Transverse colon (tissue), 4 donors: Measurements from ENCODE around the gene CLIC5. TPM values are rescaled to one million over a fixed set of nuclear protein-coding genes. Genes with fewer than 3 reads are reported as not detected.

Experiments used
- DNase-seq: peaks from one replicate; pipeline ENCODE4 v3.0.0-alpha.2; 2019
- H3K27ac ChIP-seq, 4 donors: fragments of 200-600 bp; sonication (generic); 2 replicates each; pipeline ENCODE4 v1.5.1; 2016 to 2018; ENCODE audit warnings: inconsistent platforms in 4 of 4
- H3K27me3 ChIP-seq: fragments of 200-600 bp; sonication (generic); 2 replicates; pipeline ENCODE4 v1.5.1; 2017; ENCODE audit warnings: inconsistent platforms
- H3K36me3 ChIP-seq, 4 donors: fragments of 200-600 bp; sonication (generic); 2 replicates each; pipeline ENCODE4 v1.5.1; 2017 to 2019; ENCODE audit warnings: inconsistent platforms in 4 of 4
- H3K4me1 ChIP-seq, 4 donors: fragments of 200-600 bp; sonication (generic); 2 replicates each; pipeline ENCODE4 v1.5.1; 2017 to 2020; ENCODE audit warnings: inconsistent platforms in 4 of 4
- H3K4me3 ChIP-seq, 4 donors: fragments of 200-600 bp; sonication (generic); 1 replicate in 1 of 4; 2 replicates in 3 of 4; pipeline versions ENCODE4 v1.5.1 to v1.6.1; 2017 to 2019; ENCODE audit warnings: inconsistent platforms in 4 of 4
- H3K9me3 ChIP-seq, 2 donors: fragments of 200-600 bp; sonication (generic); 2 replicates each; pipeline ENCODE4 v1.5.1; 2017 to 2019; ENCODE audit warnings: inconsistent platforms in 2 of 2
- EP300 ChIP-seq: sonication (generic); formaldehyde crosslinking; IDR thresholded peaks from one replicate; pipeline ENCODE4 v1.6.1; 2017; ENCODE audit warnings: antibody characterized with exemption, low read depth
- POLR2A ChIP-seq: fragments of 450-650 bp; IDR thresholded peaks from one replicate; pipeline ENCODE4 v1.6.1; 2016; ENCODE audit warnings: antibody characterized with exemption, mild to moderate bottlenecking, moderate library complexity
- POLR2AphosphoS5 ChIP-seq, 3 donors: sonication (generic); formaldehyde crosslinking; IDR thresholded peaks; one replicate each; pipeline ENCODE4 v1.6.1; 2016; ENCODE audit warnings: antibody characterized with exemption in 3 of 3
- WGBS, 2 donors: methylation state at CpG; one replicate each; pipeline ENCODE4 v1.1.5; 2018; ENCODE audit warnings: low coverage in 1 of 2; 5-methylcytosine and 5-hydroxymethylcytosine counted together
- in situ Hi-C, 4 donors: fragments of 200-750 bp; cut with MboI; loops; one replicate each; pipeline versions ENCODE4 v1.15.0 to v1.15.1; 2017; ENCODE audit warnings: low sequenced_read_pairs in 3 of 4, low pct_ligation_motif_present in 1 of 4, low pct_unique_long_range_greater_than_20kb in 1 of 4
- intact Hi-C: fragments of 100-400 bp; cut with DNase I; formaldehyde crosslinking; loops from one replicate; pipeline ENCODE4 v1.15.1; 2023; ENCODE audit warnings: low total_unique reads
- total RNA-seq, 4 donors: library from RNA; depleted of rRNA; stranded (reverse); fragments of >200 nt; gene quantifications; one replicate each; pipeline ENCODE4 v1.1.0, GENCODE V29; 2016
- TF ChIP-seq, protein P1 (sequence below), 5 experiments: fragments of 200-600 bp in 3 of 5; fragments of 450-650 bp in 2 of 5; sonication (generic) in 3 of 5; IDR thresholded peaks; 1 replicate in 2 of 5; 2 replicates in 3 of 5; pipeline ENCODE4 v1.5.1; 2016 to 2017; ENCODE audit warnings: antibody characterized with exemption in 5 of 5, inconsistent platforms in 3 of 5, mild to moderate bottlenecking in 2 of 5, moderate library complexity in 1 of 5

The CLIC5 gene
- total RNA-seq, 4 donors from 2014 or later = 5.0 to 222 (median 149) TPM

DNA sequence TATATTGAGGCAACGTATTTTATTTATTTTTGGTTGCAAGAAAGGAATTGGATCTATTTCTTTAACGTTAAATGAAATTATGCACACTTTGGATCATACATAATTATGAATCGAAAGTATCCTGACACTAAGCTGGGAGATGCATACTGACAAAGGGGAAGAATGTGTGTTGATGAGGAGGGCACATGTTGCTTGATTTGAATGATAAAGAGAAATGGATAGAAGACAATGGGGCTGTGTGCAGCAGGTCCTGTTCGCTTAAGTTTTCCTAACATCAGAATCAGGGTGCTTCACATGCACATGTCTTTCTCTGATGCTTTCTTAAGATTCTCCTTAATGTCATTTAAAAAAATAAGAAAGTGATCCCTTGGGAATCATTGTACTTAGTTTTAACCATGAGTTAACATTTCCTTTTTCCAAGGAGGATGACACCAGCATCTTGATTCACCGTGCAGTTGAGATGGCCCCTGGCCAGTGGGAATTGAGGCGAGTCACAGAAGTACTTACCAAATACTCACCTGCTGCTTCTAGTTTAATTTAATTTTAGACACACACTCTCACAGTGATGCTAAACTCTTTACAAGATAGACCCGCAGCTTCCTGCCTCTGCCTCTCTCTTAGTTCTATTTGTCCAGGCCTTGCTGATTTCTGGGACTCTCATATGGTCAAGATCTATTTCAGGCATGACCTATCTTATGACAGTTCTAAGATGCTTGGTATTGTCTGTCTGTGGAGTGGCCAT, 116.5 kb downstream of the CLIC5 start:
- no peak for DNase-seq
- Histone ChIP-seq H3K27ac (no peak overlapping the region), H3K4me1 (no peaks in the 10 kb centered on the region), H3K4me3 (no peak overlapping the region), H3K36me3 (peaks cover 0 to 3% (median 0%) of the 10 kb centered on the region in 4 donors), H3K9me3 (no peaks in the 10 kb centered on the region), H3K27me3 (no peaks in the 10 kb centered on the region)
- in situ Hi-C loops (no loop called here), intact Hi-C loops (no loop called here)
- TF ChIP-seq EP300 (no peak), POLR2AphosphoS5 (IDR thresholded peaks at IDR 0.05) (no peak), POLR2A (no peak)
- TF ChIP-seq, protein P1, sequence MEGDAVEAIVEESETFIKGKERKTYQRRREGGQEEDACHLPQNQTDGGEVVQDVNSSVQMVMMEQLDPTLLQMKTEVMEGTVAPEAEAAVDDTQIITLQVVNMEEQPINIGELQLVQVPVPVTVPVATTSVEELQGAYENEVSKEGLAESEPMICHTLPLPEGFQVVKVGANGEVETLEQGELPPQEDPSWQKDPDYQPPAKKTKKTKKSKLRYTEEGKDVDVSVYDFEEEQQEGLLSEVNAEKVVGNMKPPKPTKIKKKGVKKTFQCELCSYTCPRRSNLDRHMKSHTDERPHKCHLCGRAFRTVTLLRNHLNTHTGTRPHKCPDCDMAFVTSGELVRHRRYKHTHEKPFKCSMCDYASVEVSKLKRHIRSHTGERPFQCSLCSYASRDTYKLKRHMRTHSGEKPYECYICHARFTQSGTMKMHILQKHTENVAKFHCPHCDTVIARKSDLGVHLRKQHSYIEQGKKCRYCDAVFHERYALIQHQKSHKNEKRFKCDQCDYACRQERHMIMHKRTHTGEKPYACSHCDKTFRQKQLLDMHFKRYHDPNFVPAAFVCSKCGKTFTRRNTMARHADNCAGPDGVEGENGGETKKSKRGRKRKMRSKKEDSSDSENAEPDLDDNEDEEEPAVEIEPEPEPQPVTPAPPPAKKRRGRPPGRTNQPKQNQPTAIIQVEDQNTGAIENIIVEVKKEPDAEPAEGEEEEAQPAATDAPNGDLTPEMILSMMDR (IDR thresholded peaks at IDR 0.05) = no peak
- 90 to 93% methylated on average over 5 to 7 of the region's 7 CpGs for WGBS, 2 donors

DNA sequence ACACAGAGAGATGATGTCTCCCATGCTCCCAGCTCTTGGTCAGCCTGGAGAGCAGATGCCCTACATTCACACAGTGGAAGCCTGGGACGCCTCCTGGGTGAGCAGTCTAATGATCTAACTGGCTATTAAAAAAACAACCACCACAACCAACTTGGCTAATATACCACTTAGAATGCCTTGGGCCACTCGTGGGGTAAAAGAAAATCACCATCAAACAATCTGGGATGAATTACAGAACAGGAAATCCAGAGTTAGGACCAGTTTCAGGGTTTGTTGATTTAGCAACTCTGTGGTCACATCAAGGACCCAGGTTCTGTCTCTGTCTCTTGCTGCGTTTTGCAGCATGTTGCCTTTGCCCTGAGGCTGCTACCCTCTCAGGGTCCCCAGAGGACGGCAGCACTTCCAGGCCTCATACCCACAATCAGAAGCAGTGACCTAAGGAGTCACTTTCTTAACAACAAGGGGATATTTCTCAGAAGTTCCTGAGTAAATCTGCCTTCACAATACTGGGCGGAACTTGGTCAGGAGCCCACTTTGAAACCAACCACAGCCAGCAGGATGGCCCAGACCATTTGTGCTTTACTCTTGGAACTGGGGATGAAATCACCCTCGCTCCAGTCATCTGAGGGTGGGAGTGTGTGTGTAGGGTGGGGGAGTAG, 118.7 kb downstream of the CLIC5 start:
- Histone ChIP-seq H3K27ac (no peak overlapping the region), H3K4me1 (no peaks in the 10 kb centered on the region), H3K9me3 (no peaks in the 10 kb centered on the region), H3K4me3 (no peak overlapping the region), H3K36me3 (no peaks in the 10 kb centered on the region), H3K27me3 (no peaks in the 10 kb centered on the region)
- intact Hi-C loops = no loop called here
- in situ Hi-C loops = no loop called here
- no peak for TF ChIP-seq POLR2AphosphoS5 (IDR thresholded peaks at IDR 0.05)
- WGBS, 2 donors = 40 to 67% methylated on average over 2 to 6 of the region's 6 CpGs
- DNase-seq = no peak

- H3K4me1 ChIP-seq = no peaks in the 10 kb centered on the region
- H3K4me3 ChIP-seq = no peak overlapping the region
- no peaks in the 10 kb centered on the region for H3K9me3 ChIP-seq
- intact Hi-C loops (no loop called here), in situ Hi-C loops (no loop called here)
- H3K27ac ChIP-seq = no peak overlapping the region
- no peaks in the 10 kb centered on the region for H3K27me3 ChIP-seq
- no peak for DNase-seq
- TF ChIP-seq POLR2A = no peak
- no peak for TF ChIP-seq POLR2AphosphoS5 (IDR thresholded peaks at IDR 0.05)
- TF ChIP-seq EP300 = no peak
- TF ChIP-seq, protein P1 (IDR thresholded peaks at IDR 0.05) = no peak
- H3K36me3 ChIP-seq = no peaks in the 10 kb centered on the region
- WGBS, 2 donors = 49 to 74% methylated on average over 4 to 5 of the region's 5 CpGs
These were observed 120.1 kb downstream of the CLIC5 start for GRCh38 chr6:45895569-45895968.

GRCh38 chr6:45892696-45893245, 122.9 kb downstream of the CLIC5 start:
- Histone ChIP-seq H3K27me3 (no peaks in the 10 kb centered on the region), H3K4me1 (no peaks in the 10 kb centered on the region), H3K4me3 (no peak overlapping the region), H3K27ac (no peak overlapping the region), H3K36me3 (no peaks in the 10 kb centered on the region), H3K9me3 (no peaks in the 10 kb centered on the region)
- TF ChIP-seq POLR2AphosphoS5 (IDR thresholded peaks at IDR 0.05) (no peak), EP300 (no peak), POLR2A (no peak)
- TF ChIP-seq, protein P1 (IDR thresholded peaks at IDR 0.05) = no peak
- DNase-seq = no peak
- intact Hi-C loops = no loop called here
- in situ Hi-C loops = no loop called here
- 76 to 80% methylated on average over 4 of the region's 4 CpGs for WGBS, 2 donors
